Measurements from ENCODE around the gene ELAVL4. TPM values are rescaled to one million over a fixed set of nuclear protein-coding genes. Genes with fewer than 3 reads are reported as not detected.
A peak's percentile ranks its signal among the peaks of the same experiment; 100 is the strongest.

The ELAVL4 gene
- not detected for polyA plus RNA-seq (2012; ENCODE audit: insufficient read depth, insufficient read length)

DNA sequence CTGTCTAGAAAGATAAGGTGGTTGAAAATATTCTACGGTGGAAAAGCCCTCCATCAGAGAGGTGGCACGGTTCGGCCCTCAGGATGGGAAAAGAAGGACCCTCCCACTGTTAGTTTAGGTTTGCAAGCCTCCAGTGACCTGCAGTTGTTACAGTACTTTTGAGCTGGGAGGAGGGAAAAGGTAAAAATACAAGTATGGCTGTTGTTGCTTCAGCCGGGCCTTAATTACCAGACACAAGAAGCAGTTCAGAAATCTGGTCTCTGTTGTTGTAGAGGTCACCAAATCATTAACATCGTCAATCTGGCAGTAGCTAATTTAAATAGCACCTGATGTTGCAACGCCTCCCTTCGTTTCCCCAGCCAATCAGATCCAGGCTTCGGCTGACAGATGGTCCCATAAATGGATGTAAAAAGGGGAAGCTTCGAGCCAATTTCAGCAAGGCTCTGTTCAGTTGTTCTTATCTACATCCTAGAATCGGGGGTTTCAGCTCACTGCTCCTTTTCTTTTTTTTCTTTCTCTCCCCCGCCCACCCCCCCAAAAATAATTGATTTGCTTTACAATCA is at the start of gene ELAVL4:
Gene ELAVL4, plus strand, starts transcription at position 424 of the 563 bp plus-strand sequence. CDS start 270 bp downstream, outside the sequence.
- H3K4me3 ChIP-seq (ENCODE audit: low read length), result no peak within 1 kb of the TSS
- no peak for DNase-seq (ENCODE audit: low read depth, low spot score)

DNA sequence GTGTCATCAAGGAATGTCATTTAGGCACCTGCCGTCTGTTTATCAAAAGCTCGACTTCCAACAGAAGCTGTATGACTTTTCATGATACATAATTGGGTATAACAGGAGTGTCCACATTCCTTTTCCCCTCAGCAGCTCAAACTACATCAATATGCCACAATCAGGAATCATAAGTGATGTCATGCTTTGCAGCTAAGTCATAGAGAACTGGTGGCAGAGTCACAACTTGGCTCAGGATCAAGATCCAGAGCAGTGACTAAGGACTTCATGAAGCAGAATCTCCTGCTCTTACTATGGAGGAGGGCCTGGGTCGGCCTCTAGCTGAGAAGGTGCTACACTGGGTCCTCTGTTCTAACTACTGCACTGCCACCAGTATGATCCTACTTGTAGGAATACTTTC is 48.4 kb upstream of the ELAVL4 start:
- H3K4me3 ChIP-seq (ENCODE audit: low read length), result no peak overlapping the region
- no peak for DNase-seq (ENCODE audit: low read depth, low spot score)

GRCh38 chr1:50066806-50067205 is 41.9 kb upstream of the ELAVL4 start:
- no peak overlapping the region for H3K4me3 ChIP-seq (ENCODE audit: low read length)
- DNase-seq (ENCODE audit: low read depth, low spot score), result no peak

GRCh38 chr1:50074931-50075330 is 33.8 kb upstream of the ELAVL4 start:
- H3K4me3 ChIP-seq (ENCODE audit: low read length), result no peak overlapping the region
- no peak for DNase-seq (ENCODE audit: low read depth, low spot score)

GRCh38 chr1:50077273-50077672 is 31.4 kb upstream of the ELAVL4 start:
- no peak for DNase-seq (ENCODE audit: low read depth, low spot score)
- H3K4me3 ChIP-seq (ENCODE audit: low read length), result no peak overlapping the region

- peak; percentile 21 for DNase-seq (ENCODE audit: low read depth, low spot score)
- no peak overlapping the region for H3K4me3 ChIP-seq (ENCODE audit: low read length)
These were observed 27.7 kb upstream of the ELAVL4 start for GRCh38 chr1:50080904-50081586.

- H3K4me3 ChIP-seq (ENCODE audit: low read length), result no peak overlapping the region
- DNase-seq (ENCODE audit: low read depth, low spot score), result no peak
These were observed 24.3 kb upstream of the ELAVL4 start for GRCh38 chr1:50084389-50084788.

- DNase-seq (ENCODE audit: low read depth, low spot score), result no peak
- no peak overlapping the region for H3K4me3 ChIP-seq (ENCODE audit: low read length)
These were observed 17.7 kb upstream of the ELAVL4 start for GRCh38 chr1:50091068-50091467.

GRCh38 chr1:50095716-50096115 is 13.0 kb upstream of the ELAVL4 start:
- no peak for DNase-seq (ENCODE audit: low read depth, low spot score)
- H3K4me3 ChIP-seq (ENCODE audit: low read length), result no peak overlapping the region

GRCh38 chr1:50097021-50097679 is 11.6 kb upstream of the ELAVL4 start:
- DNase-seq (ENCODE audit: low read depth, low spot score), result no peak
- H3K4me3 ChIP-seq (ENCODE audit: low read length), result no peak overlapping the region

DNA sequence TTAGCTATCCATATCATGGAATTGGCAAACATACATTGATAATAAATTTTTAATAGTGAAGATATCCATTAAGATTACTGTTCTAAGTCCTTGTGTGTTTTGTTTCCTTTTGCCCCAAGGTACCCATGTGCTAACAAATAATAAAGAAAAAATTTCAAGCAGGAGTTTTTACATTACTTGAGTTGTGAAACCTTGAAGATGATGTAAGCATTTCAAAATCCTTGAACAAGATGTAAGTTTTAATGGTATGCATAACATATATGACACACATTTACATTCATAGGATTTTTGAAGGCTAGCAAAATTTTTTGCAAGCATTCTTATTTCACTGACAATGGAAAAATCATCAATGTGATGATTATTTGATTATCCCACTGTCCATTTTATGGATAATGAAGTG is 10.9 kb upstream of the ELAVL4 start:
- DNase-seq (ENCODE audit: low read depth, low spot score), result no peak
- H3K4me3 ChIP-seq (ENCODE audit: low read length), result no peak overlapping the region

- no peak overlapping the region for H3K4me3 ChIP-seq (ENCODE audit: low read length)
- DNase-seq (ENCODE audit: low read depth, low spot score), result no peak
These were observed 10.1 kb upstream of the ELAVL4 start for GRCh38 chr1:50098591-50099021.

DNA sequence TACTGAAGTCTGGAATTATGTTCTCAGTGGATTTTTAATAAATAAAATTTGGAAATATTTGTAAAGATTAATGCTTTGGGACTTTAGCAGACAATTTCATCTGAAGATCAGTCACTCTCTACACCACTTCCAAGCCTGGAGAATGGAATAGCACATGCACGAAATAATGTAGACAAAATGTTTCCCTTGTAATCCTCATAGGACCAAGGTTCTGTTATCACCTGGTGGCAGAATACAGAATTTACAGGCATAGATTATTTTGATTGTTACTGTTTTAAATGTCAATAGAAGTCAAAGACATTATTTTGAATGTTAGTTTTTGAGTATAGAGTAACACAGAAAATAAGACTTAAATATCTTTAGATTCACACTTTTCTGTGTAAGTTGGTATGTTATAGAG is 9.1 kb upstream of the ELAVL4 start:
- H3K4me3 ChIP-seq (ENCODE audit: low read length), result no peak overlapping the region
- DNase-seq (ENCODE audit: low read depth, low spot score), result no peak

GRCh38 chr1:50103615-50104081 is 5.1 kb upstream of the ELAVL4 start:
- no peak overlapping the region for H3K4me3 ChIP-seq (ENCODE audit: low read length)
- DNase-seq (ENCODE audit: low read depth, low spot score), result no peak

DNA sequence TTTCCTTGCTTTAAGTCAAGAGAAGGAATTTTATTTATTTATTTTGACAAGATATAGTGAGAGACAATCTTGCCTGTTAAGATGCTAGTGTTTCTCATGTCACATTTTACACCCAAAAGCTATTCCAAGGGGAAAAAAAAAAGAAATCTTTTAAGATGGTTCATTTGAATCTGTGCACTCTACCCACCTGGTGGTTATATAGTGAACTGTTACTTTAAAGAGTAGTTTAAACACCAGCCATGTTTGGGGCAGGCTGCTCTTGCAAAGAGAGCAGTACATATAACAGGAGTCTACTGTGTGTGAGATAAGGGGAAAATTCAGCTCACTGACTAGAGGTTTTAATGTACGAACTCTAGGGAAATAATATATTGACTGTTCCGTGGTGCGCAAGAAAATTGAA is 3.3 kb upstream of the ELAVL4 start:
- H3K4me3 ChIP-seq (ENCODE audit: low read length), result no peak overlapping the region
- peak; percentile 9 for DNase-seq (ENCODE audit: low read depth, low spot score)

GRCh38 chr1:50106095-50106761 is 2.5 kb upstream of the ELAVL4 start:
- no peak for DNase-seq (ENCODE audit: low read depth, low spot score)
- H3K4me3 ChIP-seq (ENCODE audit: low read length), result no peak overlapping the region

DNA sequence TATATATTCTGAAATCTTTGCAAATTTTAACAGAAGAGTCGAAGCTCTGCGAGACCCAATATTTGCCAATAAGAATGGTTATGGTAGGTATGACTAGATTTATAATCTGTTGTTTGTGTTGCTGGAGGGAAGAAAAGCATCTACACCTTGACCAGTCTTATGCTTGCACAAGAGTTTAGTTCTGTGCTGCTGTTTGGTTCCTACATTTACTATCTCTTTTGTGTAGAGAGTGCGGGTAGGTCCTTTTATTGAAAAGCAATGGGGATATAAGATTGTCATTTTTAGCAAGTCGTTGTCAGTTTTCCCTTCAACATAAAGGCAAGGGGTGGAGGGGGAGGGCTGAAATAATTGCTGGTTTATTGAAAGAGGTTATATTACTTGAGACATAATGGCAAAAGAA is 396 bp downstream of the ELAVL4 start:
- H3K4me3 ChIP-seq (ENCODE audit: low read length), result no peak overlapping the region
- DNase-seq (ENCODE audit: low read depth, low spot score), result no peak

GRCh38 chr1:50109647-50110075 is 941 bp downstream of the ELAVL4 start:
- no peak overlapping the region for H3K4me3 ChIP-seq (ENCODE audit: low read length)
- DNase-seq (ENCODE audit: low read depth, low spot score), result peak; percentile 37

GRCh38 chr1:50110151-50110550 is 1.4 kb downstream of the ELAVL4 start:
- H3K4me3 ChIP-seq (ENCODE audit: low read length), result no peak overlapping the region
- DNase-seq (ENCODE audit: low read depth, low spot score), result no peak

DNA sequence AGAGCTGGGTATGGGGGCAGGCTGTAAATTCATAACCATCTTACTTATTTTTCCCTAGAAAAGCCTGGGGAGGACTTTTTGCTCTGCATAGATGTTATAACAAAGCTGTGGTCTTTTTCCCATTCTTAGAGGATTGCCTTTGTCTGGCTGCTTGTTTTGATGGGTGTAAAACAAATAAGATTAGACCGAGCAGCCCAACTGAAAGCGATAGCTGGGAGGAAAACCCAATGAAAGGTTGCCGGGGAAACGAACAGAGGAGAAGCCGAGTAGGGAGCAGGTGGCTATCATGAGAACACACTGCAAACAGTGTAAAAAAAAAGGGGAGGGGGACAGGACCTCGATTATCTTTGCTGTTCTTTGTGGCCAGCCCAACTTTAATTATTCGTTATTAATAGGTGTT is 1.9 kb downstream of the ELAVL4 start:
- no peak for DNase-seq (ENCODE audit: low read depth, low spot score)
- H3K4me3 ChIP-seq (ENCODE audit: low read length), result no peak overlapping the region

Data from Jurkat, Clone E6-1 (cell line).